A549 (cell line): ENCODE results near the gene POMT1. TPM values are rescaled to one million over a fixed set of nuclear protein-coding genes. Genes with fewer than 3 reads are reported as not detected.

ENCODE experiments used
- ATAC-seq, 2 experiments: fragments of 200-7000 bp in 1 of 2; fragments of >200 bp in 1 of 2; cut with Nextera tagmentation in 1 of 2; cut with Tn5 transposase in 1 of 2; 3 replicates each; pipeline versions ENCODE4 v1.8.0 to v1.9.1; 2018 to 2020; ENCODE audit warnings: mild to moderate bottlenecking in 1 of 2, moderate library complexity in 1 of 2
- CTCF ChIA-PET: fragments of 300-600 bp; sonication (Branson Sonifier 250); formaldehyde crosslinking; extraction: SDS; loops from one replicate; lab custom pipeline; 2021; ENCODE audit warnings: antibody characterized with exemption, inconsistent platforms; lab: Yijun Ruan, JAX
- POLR2A ChIA-PET: fragments of 350-600 bp; formaldehyde crosslinking; extraction: SDS; loops from one replicate; lab custom pipeline; 2021; ENCODE audit warnings: antibody characterized with exemption, inconsistent platforms; lab: Yijun Ruan, JAX
- DNase-seq, 2 experiments: peaks; one replicate each; pipeline versions ENCODE4 v3.0.0 to v3.0.0-alpha.2; 2011 to 2016; ENCODE audit warnings: low read depth in 1 of 2, low spot score in 1 of 2
- FAIRE-seq: peaks from 2 replicates; lab custom pipeline; 2011; peaks lifted over from hg19 to GRCh38; lab: Jason Lieb, UNC
- H3K27ac ChIP-seq, 2 experiments: fragments of >200 bp; sonication (Bioruptor Twin); formaldehyde crosslinking; 3 replicates each; pipeline ENCODE4 v1.5.1; 2016 to 2017
- H3K4me1 ChIP-seq: fragments of >200 bp; sonication (Bioruptor Twin); formaldehyde crosslinking; 3 replicates; pipeline ENCODE4 v1.6.1; 2016
- H3K4me2 ChIP-seq: fragments of >200 bp; sonication (Bioruptor Twin); formaldehyde crosslinking; 3 replicates; pipeline ENCODE4 v1.6.1; 2016
- H3K4me3 ChIP-seq: fragments of >200 bp; sonication (Bioruptor Twin); formaldehyde crosslinking; 3 replicates; pipeline ENCODE4 v1.5.1; 2016
- H3K9me3 ChIP-seq: fragments of >200 bp; sonication (Bioruptor Twin); formaldehyde crosslinking; 3 replicates; pipeline ENCODE4 v1.6.1; 2016
- BHLHE40 ChIP-seq: IDR thresholded peaks from 2 replicates; pipeline ENCODE4 v1.6.1; 2012; ENCODE audit warnings: low read depth, low read length, inconsistent platforms
- CBX2 ChIP-seq: fragments of 200-600 bp; sonication (generic); IDR thresholded peaks from 2 replicates; pipeline ENCODE4 v1.6.1; 2016; ENCODE audit warnings: low read depth, mild to moderate bottlenecking, borderline replicate concordance
- CHD2 ChIP-seq: fragments of 150-350 bp; IDR thresholded peaks from 2 replicates; pipeline ENCODE4 v1.6.1; 2014; ENCODE audit warnings: low read length; ENCODE audit not compliant: partially characterized antibody
- EHMT2 ChIP-seq: fragments of 200-600 bp; sonication (generic); IDR thresholded peaks from 2 replicates; pipeline ENCODE4 v1.6.1; 2016; ENCODE audit warnings: antibody characterized with exemption, low read depth, mild to moderate bottlenecking, moderate library complexity
- FOSB ChIP-seq: fragments of 250-450 bp; sonication (Bioruptor Pico); IDR thresholded peaks from 2 replicates; pipeline ENCODE4 v1.5.0; 2020; ENCODE audit warnings: mild to moderate bottlenecking, moderate library complexity
- FOXS1 ChIP-seq: fragments of 250-450 bp; sonication (Bioruptor Pico); IDR thresholded peaks from 2 replicates; pipeline ENCODE4 v1.5.0; 2020; ENCODE audit warnings: mild to moderate bottlenecking, moderate library complexity
- HDAC2 ChIP-seq: fragments of 200-600 bp; sonication (generic); IDR thresholded peaks from 2 replicates; pipeline ENCODE4 v1.6.1; 2016
- HOXA7 ChIP-seq: fragments of 250-450 bp; sonication (Bioruptor Pico); IDR thresholded peaks from 2 replicates; pipeline ENCODE4 v1.5.0; 2020; ENCODE audit warnings: mild to moderate bottlenecking, moderate library complexity
- JUN ChIP-seq, 2 experiments: fragments of >200 bp; sonication (Bioruptor Twin); formaldehyde crosslinking; IDR thresholded peaks; 2 replicates in 1 of 2; 3 replicates in 1 of 2; pipeline ENCODE4 v1.6.1; 2016 to 2017
- KDM1A ChIP-seq: fragments of 200-600 bp; sonication (generic); IDR thresholded peaks from 2 replicates; pipeline ENCODE4 v1.6.1; 2016; ENCODE audit warnings: low read depth, mild to moderate bottlenecking
- KDM5A ChIP-seq: fragments of 200-600 bp; sonication (generic); IDR thresholded peaks from 2 replicates; pipeline ENCODE4 v1.6.1; 2016; ENCODE audit warnings: antibody characterized with exemption, mild to moderate bottlenecking
- MAFK ChIP-seq: fragments of 450-650 bp; IDR thresholded peaks from 2 replicates; pipeline ENCODE4 v1.6.1; 2014; ENCODE audit not compliant: partially characterized antibody
- NFE2L2 ChIP-seq: fragments of 150-350 bp; conservative IDR thresholded peaks from 2 replicates; pipeline ENCODE4 v1.6.1; 2014; ENCODE audit warnings: low read length
- NR3C1 ChIP-seq: fragments of >200 bp; sonication (Bioruptor Twin); formaldehyde crosslinking; IDR thresholded peaks from 3 replicates; pipeline ENCODE4 v1.6.1; 2017
- PHF8 ChIP-seq: fragments of 200-600 bp; sonication (generic); IDR thresholded peaks from 2 replicates; pipeline ENCODE4 v1.6.1; 2016; ENCODE audit warnings: low read depth, mild to moderate bottlenecking, antibody characterized with exemption, moderate library complexity, borderline replicate concordance
- RAD21 ChIP-seq, 2 experiments: fragments of >200 bp in 1 of 2; sonication (Bioruptor Twin) in 1 of 2; formaldehyde crosslinking in 1 of 2; IDR thresholded peaks in 1 of 2; conservative IDR thresholded peaks in 1 of 2; 2 replicates in 1 of 2; 3 replicates in 1 of 2; pipeline ENCODE4 v1.6.1; 2012 to 2018; ENCODE audit warnings: inconsistent platforms in 1 of 2
- RARB ChIP-seq: fragments of 250-450 bp; sonication (Bioruptor Pico); IDR thresholded peaks from 2 replicates; pipeline ENCODE4 v1.8.0; 2021; ENCODE audit warnings: mild to moderate bottlenecking, moderate library complexity
- RFX5 ChIP-seq: fragments of 450-650 bp; IDR thresholded peaks from 2 replicates; pipeline ENCODE4 v1.7.1; 2014; ENCODE audit warnings: antibody characterized with exemption, mild to moderate bottlenecking, moderate library complexity
- RNF2 ChIP-seq: fragments of 200-600 bp; sonication (generic); IDR thresholded peaks from 2 replicates; pipeline ENCODE4 v1.6.1; 2016; ENCODE audit warnings: low read depth, mild to moderate bottlenecking, antibody characterized with exemption, moderate library complexity, borderline replicate concordance
- SMC3 ChIP-seq: fragments of >200 bp; sonication (Bioruptor Twin); formaldehyde crosslinking; IDR thresholded peaks from 3 replicates; pipeline ENCODE4 v1.6.1; 2018; ENCODE audit warnings: inconsistent platforms
- SREBF2 ChIP-seq: fragments of 450-650 bp; IDR thresholded peaks from 2 replicates; pipeline ENCODE4 v1.6.1; 2014; ENCODE audit warnings: mild to moderate bottlenecking, moderate library complexity
- TFCP2L1 ChIP-seq: fragments of 250-450 bp; sonication (Bioruptor Pico); IDR thresholded peaks from 2 replicates; pipeline ENCODE4 v1.5.0; 2021; ENCODE audit warnings: mild to moderate bottlenecking
- ZC3H11A ChIP-seq: fragments of 450-650 bp; IDR thresholded peaks from 2 replicates; pipeline ENCODE4 v1.6.1; 2014; ENCODE audit warnings: antibody characterized with exemption, mild to moderate bottlenecking
- ZFP36 ChIP-seq: fragments of 450-650 bp; IDR thresholded peaks from 2 replicates; pipeline ENCODE4 v1.6.1; 2014; ENCODE audit warnings: borderline replicate concordance; ENCODE audit not compliant: partially characterized antibody
- ZNF302 ChIP-seq: fragments of 250-450 bp; sonication (Bioruptor Pico); IDR thresholded peaks from 2 replicates; pipeline ENCODE4 v1.9.0; 2021; ENCODE audit warnings: inconsistent platforms, mild to moderate bottlenecking, moderate library complexity
- WGBS: methylation state at CpG from one replicate; pipeline ENCODE4 v1.1.6; 2017; ENCODE audit errors: missing lambda C conversion rate; 5-methylcytosine and 5-hydroxymethylcytosine counted together
- polyA plus RNA-seq, 4 experiments: library from polyadenylated mRNA; depleted of rRNA in 3 of 4; stranded (reverse); fragments of >200 nt; fragmentation: RNase III in 1 of 4; extraction: RNeasy Plus Mini Kit Qiagen cat#74134 plus additional on column Dnase treatment in 1 of 4; gene quantifications; 2 replicates in 3 of 4; 3 replicates in 1 of 4; pipeline ENCODE4 v1.2.3, GENCODE V29; 2011 to 2017
- TF ChIP-seq, protein P1 (sequence below): fragments of 250-450 bp; sonication (Bioruptor Pico); IDR thresholded peaks from 2 replicates; pipeline ENCODE4 v1.5.0; 2021; ENCODE audit warnings: mild to moderate bottlenecking, moderate library complexity, borderline replicate concordance
- TF ChIP-seq, protein P2 (sequence below): fragments of 150-350 bp; IDR thresholded peaks from 2 replicates; pipeline ENCODE4 v1.6.1; 2014; ENCODE audit warnings: low read depth, mild to moderate bottlenecking, low read length
- TF ChIP-seq, protein P3 (sequence below): fragments of >200 bp; sonication (Bioruptor Twin); formaldehyde crosslinking; IDR thresholded peaks from 3 replicates; pipeline ENCODE4 v1.5.1; 2016
- TF ChIP-seq, protein P4 (sequence below): IDR thresholded peaks from 2 replicates; pipeline ENCODE4 v1.6.1; 2012

The POMT1 gene
- polyA plus RNA-seq, 2 of the 4 experiments (the other 2 are of a cell fraction), result 16.5 to 17.7 TPM

DNA sequence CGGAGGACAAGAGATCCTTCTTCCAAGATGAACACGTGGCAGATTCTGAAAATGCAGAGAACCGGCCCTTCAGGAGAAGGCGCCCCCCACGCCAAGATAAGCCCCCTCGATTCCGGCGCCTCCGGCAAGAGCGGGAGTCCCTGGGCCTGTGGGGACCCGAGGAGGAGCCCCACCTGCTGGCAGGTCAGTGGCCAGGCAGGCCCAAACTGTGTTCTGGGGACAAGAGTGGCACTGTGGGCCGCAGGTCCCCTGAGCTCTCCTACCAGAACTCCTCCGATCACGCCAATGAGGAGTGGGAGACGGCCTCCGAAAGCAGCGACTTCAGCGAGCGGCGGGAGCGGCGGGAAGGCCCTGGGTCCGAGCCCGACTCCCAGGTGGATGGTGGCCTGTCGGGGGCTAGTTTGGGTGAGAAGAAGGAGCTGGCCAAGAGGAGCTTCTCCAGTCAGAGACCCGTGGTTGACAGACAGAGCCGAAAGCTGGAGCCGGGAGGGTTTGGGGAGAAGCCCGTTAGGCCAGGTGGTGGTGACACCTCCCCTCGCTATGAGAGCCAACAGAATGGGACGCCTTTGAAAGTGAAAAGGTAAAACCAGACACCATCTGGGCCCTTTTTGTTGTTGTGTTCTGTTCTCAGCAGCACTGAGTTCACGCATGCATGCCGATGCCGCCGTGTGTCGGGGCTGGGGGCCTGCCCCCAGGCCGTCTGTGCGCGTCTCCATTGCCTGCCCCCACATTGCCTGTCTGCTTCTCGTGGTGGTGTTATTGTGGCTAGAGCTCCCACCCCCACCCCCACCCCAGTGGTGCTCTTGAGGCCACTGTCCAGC, 26.6 kb upstream of the POMT1 start:
- TF ChIP-seq JUN (IDR thresholded peaks at IDR 0.05), result no peak
- TF ChIP-seq NR3C1, result no peak
- peak; percentile 48 for TF ChIP-seq SMC3
- TF ChIP-seq RAD21 (conservative IDR thresholded peaks at IDR 0.05 in 1 of 2, IDR thresholded peaks at IDR 0.05 in 1 of 2), result 0 out of 5 replicates have a peak, but pooled peaks of 1 of the 2 experiments have one; percentile 22
- TF ChIP-seq SREBF2, result no peak
- no peak for TF ChIP-seq BHLHE40
- no peak for TF ChIP-seq FOXS1 (CRISPR knock-in tag)
- TF ChIP-seq TFCP2L1 (CRISPR knock-in tag), result no peak
- no peak for TF ChIP-seq RNF2
- TF ChIP-seq ZC3H11A, result no peak
- TF ChIP-seq NFE2L2, result no peak
- no peak for TF ChIP-seq MAFK
- no peak for TF ChIP-seq CHD2
- TF ChIP-seq, protein P1, sequence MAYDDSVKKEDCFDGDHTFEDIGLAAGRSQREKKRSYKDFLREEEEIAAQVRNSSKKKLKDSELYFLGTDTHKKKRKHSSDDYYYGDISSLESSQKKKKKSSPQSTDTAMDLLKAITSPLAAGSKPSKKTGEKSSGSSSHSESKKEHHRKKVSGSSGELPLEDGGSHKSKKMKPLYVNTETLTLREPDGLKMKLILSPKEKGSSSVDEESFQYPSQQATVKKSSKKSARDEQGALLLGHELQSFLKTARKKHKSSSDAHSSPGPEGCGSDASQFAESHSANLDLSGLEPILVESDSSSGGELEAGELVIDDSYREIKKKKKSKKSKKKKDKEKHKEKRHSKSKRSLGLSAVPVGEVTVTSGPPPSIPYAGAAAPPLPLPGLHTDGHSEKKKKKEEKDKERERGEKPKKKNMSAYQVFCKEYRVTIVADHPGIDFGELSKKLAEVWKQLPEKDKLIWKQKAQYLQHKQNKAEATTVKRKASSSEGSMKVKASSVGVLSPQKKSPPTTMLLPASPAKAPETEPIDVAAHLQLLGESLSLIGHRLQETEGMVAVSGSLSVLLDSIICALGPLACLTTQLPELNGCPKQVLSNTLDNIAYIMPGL, result no peak
- TF ChIP-seq CBX2, result no peak
- TF ChIP-seq PHF8, result no peak
- TF ChIP-seq, protein P2, sequence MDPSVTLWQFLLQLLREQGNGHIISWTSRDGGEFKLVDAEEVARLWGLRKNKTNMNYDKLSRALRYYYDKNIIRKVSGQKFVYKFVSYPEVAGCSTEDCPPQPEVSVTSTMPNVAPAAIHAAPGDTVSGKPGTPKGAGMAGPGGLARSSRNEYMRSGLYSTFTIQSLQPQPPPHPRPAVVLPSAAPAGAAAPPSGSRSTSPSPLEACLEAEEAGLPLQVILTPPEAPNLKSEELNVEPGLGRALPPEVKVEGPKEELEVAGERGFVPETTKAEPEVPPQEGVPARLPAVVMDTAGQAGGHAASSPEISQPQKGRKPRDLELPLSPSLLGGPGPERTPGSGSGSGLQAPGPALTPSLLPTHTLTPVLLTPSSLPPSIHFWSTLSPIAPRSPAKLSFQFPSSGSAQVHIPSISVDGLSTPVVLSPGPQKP, result no peak
- TF ChIP-seq HDAC2, result no peak
- no peak for TF ChIP-seq ZNF302 (CRISPR knock-in tag)
- TF ChIP-seq, protein P3, sequence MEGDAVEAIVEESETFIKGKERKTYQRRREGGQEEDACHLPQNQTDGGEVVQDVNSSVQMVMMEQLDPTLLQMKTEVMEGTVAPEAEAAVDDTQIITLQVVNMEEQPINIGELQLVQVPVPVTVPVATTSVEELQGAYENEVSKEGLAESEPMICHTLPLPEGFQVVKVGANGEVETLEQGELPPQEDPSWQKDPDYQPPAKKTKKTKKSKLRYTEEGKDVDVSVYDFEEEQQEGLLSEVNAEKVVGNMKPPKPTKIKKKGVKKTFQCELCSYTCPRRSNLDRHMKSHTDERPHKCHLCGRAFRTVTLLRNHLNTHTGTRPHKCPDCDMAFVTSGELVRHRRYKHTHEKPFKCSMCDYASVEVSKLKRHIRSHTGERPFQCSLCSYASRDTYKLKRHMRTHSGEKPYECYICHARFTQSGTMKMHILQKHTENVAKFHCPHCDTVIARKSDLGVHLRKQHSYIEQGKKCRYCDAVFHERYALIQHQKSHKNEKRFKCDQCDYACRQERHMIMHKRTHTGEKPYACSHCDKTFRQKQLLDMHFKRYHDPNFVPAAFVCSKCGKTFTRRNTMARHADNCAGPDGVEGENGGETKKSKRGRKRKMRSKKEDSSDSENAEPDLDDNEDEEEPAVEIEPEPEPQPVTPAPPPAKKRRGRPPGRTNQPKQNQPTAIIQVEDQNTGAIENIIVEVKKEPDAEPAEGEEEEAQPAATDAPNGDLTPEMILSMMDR, result peak; percentile 42
- TF ChIP-seq, all 56 proteins: peak for 3
- Histone ChIP-seq H3K4me3 (no peak overlapping the region), H3K9me3 (no peaks in the 10 kb centered on the region), H3K4me1 (peaks cover 11% of the 10 kb centered on the region; the same call in 2 of the 3 replicates), H3K27ac (no peak overlapping the region), H3K4me2 (no peak overlapping the region)
- CTCF ChIA-PET, result interaction anchor here (0.8 to 2.9 kb wide), 16 partner anchors 11 to 149 kb away, joined by 3 to 15 read pairs (median 4); no protein-coding TSS in a partner anchor
- ATAC-seq (peak; percentile 56 to 58; a peak in 5 of 6 replicates), FAIRE-seq (no peak), DNase-seq (no peak)
- WGBS, result 92% methylated on average over 36 of the region's 40 CpGs
- POLR2A ChIA-PET, result no interaction called here

DNA sequence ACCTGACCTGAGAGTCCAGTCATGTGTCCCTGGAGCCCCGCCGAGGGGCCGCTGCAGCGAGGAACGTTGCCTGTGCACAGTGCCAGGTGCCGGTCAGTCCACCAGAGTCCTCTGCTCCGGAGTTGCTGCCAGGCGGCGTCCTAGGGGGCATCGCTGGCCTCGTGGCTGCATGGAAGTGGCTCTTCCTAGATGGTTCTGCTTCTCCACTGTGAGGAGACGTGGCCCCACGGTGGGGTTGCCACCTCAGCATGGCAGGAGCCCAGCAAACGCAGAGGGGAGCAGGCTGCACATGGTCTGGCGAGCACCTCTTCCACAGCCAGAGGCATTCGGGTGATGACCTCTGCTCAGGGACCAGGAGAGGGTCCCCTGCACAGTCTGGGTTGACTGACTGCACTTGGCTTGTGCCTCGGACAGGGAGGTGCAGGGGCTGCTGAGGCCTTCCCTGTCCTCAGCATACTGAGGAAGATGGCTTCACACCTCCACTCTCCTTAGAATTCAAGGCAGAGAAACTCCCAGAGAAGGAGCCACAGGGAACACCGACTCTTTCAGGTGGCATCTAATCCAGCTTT, 25.9 kb upstream of the POMT1 start:
- no peak for FAIRE-seq
- POLR2A ChIA-PET, result no interaction called here
- no peak for DNase-seq
- Histone ChIP-seq H3K27ac (no peak overlapping the region), H3K4me2 (no peak overlapping the region), H3K9me3 (no peaks in the 10 kb centered on the region), H3K4me1 (peaks cover 11% of the 10 kb centered on the region; the same call in 2 of the 3 replicates), H3K4me3 (no peak overlapping the region)
- CTCF ChIA-PET, result interaction anchor here (0.8 to 5.8 kb wide), 20 partner anchors 8 to 150 kb away, joined by 3 to 48 read pairs (median 4); no protein-coding TSS in a partner anchor
- WGBS, result 90% methylated on average over 9 of the region's 18 CpGs
- ATAC-seq, result no peak
- TF ChIP-seq FOXS1 (CRISPR knock-in tag) (no peak), KDM1A (no peak), SMC3 (no peak), ZFP36 (no peak), PHF8 (no peak), RAD21 (conservative IDR thresholded peaks at IDR 0.05 in 1 of 2, IDR thresholded peaks at IDR 0.05 in 1 of 2) (no peak), EHMT2 (no peak), RARB (CRISPR knock-in tag) (no peak), HOXA7 (CRISPR knock-in tag) (no peak), ZC3H11A (no peak), RNF2 (no peak), KDM5A (no peak), RFX5 (no peak), FOSB (CRISPR knock-in tag) (no peak)
- TF ChIP-seq, protein P2, result no peak
- TF ChIP-seq, protein P4, sequence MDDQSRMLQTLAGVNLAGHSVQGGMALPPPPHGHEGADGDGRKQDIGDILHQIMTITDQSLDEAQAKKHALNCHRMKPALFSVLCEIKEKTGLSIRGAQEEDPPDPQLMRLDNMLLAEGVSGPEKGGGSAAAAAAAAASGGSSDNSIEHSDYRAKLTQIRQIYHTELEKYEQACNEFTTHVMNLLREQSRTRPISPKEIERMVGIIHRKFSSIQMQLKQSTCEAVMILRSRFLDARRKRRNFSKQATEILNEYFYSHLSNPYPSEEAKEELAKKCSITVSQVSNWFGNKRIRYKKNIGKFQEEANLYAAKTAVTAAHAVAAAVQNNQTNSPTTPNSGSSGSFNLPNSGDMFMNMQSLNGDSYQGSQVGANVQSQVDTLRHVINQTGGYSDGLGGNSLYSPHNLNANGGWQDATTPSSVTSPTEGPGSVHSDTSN, result no peak
